ENCODE measurements around the gene TRABD2B. TPM values are rescaled to one million over a fixed set of nuclear protein-coding genes. Genes with fewer than 3 reads are reported as not detected.

Gene TRABD2B
- total and polyA plus RNA-seq, 2 of the 13 experiments (the other 11 are each of a cell fraction or from before 2014, with no cell fraction given), result 0.04 TPM; not detected in 1

GRCh38 chr1:47757226-47757975, 239.8 kb downstream of the TRABD2B start:
- DNase-seq (ENCODE audit: low spot score), result no peak
- Histone ChIP-seq H3K27me3 (ENCODE audit: control insufficient read depth in 1 of 2, insufficient read depth in 2 of 2, low read length in 2 of 2) (peaks cover 4 to 45% of the 10 kb centered on the region in 2 experiments; a peak in 4 of 5 replicates), H3K9ac (ENCODE audit: insufficient read depth, low read depth, low read length) (no peak overlapping the region), H3K9me3 (ENCODE audit: low read length) (no peaks in the 10 kb centered on the region), H3K4me2 (ENCODE audit: low read depth, low read length) (no peak overlapping the region), H3K4me1 (ENCODE audit: insufficient read depth, low read length) (no peaks in the 10 kb centered on the region), H4K20me1 (ENCODE audit: insufficient read depth, low read length) (no peaks in the 10 kb centered on the region), H3K79me2 (ENCODE audit: insufficient read depth, low read length) (no peaks in the 10 kb centered on the region), H3K27ac (ENCODE audit: extremely low read length, insufficient read depth, low read length) (no peak overlapping the region), H3K36me3 (replicated peaks in 1 of 2; ENCODE audit: control insufficient read depth in 1 of 2, insufficient read depth in 2 of 2, low read length in 2 of 2) (no peaks in the 10 kb centered on the region), H3K4me3 (replicated peaks in 1 of 3; ENCODE audit: insufficient read depth in 1 of 3, low read depth in 2 of 3, low read length in 3 of 3) (no peak overlapping the region), H2AFZ (ENCODE audit: low read length) (no peak overlapping the region)
- in situ Hi-C loops (cut with HindIII; ENCODE audit: extremely low pct_ligation_motif_present, low pct_unique_long_range_greater_than_20kb), result no loop called here
- POLR2A ChIA-PET, result no interaction called here
- no peak for ATAC-seq
- FAIRE-seq, result no peak
- BruUV-seq (replicated peaks), result no TSS peak
- WGBS (ENCODE audit: low lambda C conversion rate), result 39% methylated on average over 7 of the region's 7 CpGs
- CTCF ChIA-PET (ENCODE audit: low intra/inter-chr PET ratio, low total read pairs), result interaction anchor here (1.3 kb wide), 1 partner anchor 47 kb away, joined by 3 read pairs; no protein-coding TSS in a partner anchor
- TF ChIP-seq ZNF337 (CRISPR knock-in tag; IDR thresholded peaks at IDR 0.05; ENCODE audit: borderline replicate concordance, low read depth), result no peak
- no peak for TF ChIP-seq ZNF343 (CRISPR knock-in tag; IDR thresholded peaks at IDR 0.05)
- no peak for TF ChIP-seq MIXL1 (CRISPR knock-in tag; IDR thresholded peaks at IDR 0.05)
- no peak for TF ChIP-seq ERF (CRISPR knock-in tag; IDR thresholded peaks at IDR 0.05)
- TF ChIP-seq HBP1 (CRISPR knock-in tag; IDR thresholded peaks at IDR 0.05; ENCODE audit: low read depth), result no peak
- no peak for TF ChIP-seq PHB2 (IDR thresholded peaks at IDR 0.05; ENCODE audit: partially characterized antibody)
- TF ChIP-seq ADNP (CRISPR knock-in tag; IDR thresholded peaks at IDR 0.05), result no peak
- no peak for TF ChIP-seq ZSCAN12 (CRISPR knock-in tag; IDR thresholded peaks at IDR 0.05)
- no peak for TF ChIP-seq KLF16 (CRISPR knock-in tag; IDR thresholded peaks at IDR 0.05)
- TF ChIP-seq ZSCAN29 (CRISPR knock-in tag; conservative IDR thresholded peaks at IDR 0.05), result no peak
- TF ChIP-seq ZNF572 (CRISPR knock-in tag; IDR thresholded peaks at IDR 0.05), result no peak
- TF ChIP-seq HIVEP1 (CRISPR knock-in tag; IDR thresholded peaks at IDR 0.05), result no peak
- intact Hi-C loops (cut with micrococcal nuclease; ENCODE audit: unreplicated experiment), result no loop called here
